Colonic mucosa (tissue), 4 donors: ENCODE results near the gene STK24. TPM values are rescaled to one million over a fixed set of nuclear protein-coding genes. Genes with fewer than 3 reads are reported as not detected.
"Not testable (repeated sequence)": the region's sequence is repeated elsewhere in the genome, so short reads cannot be mapped to it uniquely, and the experiment has no call there.

ENCODE experiments used
- DNase-seq: peaks from one replicate; pipeline ENCODE4 v3.0.0-alpha.2; 2020
- H3K27ac ChIP-seq: fragments of 200-600 bp; one replicate; pipeline ENCODE4 v1.8.0; 2021
- H3K27me3 ChIP-seq: fragments of 200-600 bp; one replicate; pipeline ENCODE4 v1.8.0; 2021
- H3K36me3 ChIP-seq: fragments of 200-600 bp; one replicate; pipeline ENCODE4 v1.8.0; 2021
- H3K4me1 ChIP-seq: fragments of 200-600 bp; one replicate; pipeline ENCODE4 v1.8.0; 2021; ENCODE audit warnings: mild to moderate bottlenecking
- H3K4me3 ChIP-seq: fragments of 200-600 bp; one replicate; pipeline ENCODE4 v1.8.0; 2021
- H3K9ac ChIP-seq, 2 donors: one replicate each; pipeline ENCODE4 v1.7.0; 2013; ENCODE audit warnings: control low read depth in 2 of 2, low read depth in 2 of 2, low read length in 2 of 2
- H3K9me3 ChIP-seq: fragments of 200-600 bp; one replicate; pipeline ENCODE4 v1.8.0; 2021
- intact Hi-C: fragments of 100-400 bp; cut with DNase I; formaldehyde crosslinking; loops from one replicate; pipeline ENCODE4 v1.14.1; 2022
- total RNA-seq, 2 donors: library from RNA; stranded (reverse); fragmentation: NEBNext Ultra II Directional in 1 of 2; extraction: Animal tissue kit (Norgen Biotek cat#: 25700) in 1 of 2; gene quantifications; one replicate each; pipeline ENCODE4 v1.2.1, GENCODE V29; 2021
- TF ChIP-seq, protein P1 (sequence below): fragments of 200-600 bp; IDR thresholded peaks from one replicate; pipeline ENCODE4 v1.8.0; 2022; ENCODE audit warnings: antibody characterized with exemption, mild to moderate bottlenecking
- donor health status: healthy.
- donor health status: DM: no; HTN: no; CAD: no.
- donor health status: DM: no; HTN: no; CAD: no.

The STK24 gene
- total RNA-seq: 100 to 1,000 TPM; 160 to 206 TPM

DNA sequence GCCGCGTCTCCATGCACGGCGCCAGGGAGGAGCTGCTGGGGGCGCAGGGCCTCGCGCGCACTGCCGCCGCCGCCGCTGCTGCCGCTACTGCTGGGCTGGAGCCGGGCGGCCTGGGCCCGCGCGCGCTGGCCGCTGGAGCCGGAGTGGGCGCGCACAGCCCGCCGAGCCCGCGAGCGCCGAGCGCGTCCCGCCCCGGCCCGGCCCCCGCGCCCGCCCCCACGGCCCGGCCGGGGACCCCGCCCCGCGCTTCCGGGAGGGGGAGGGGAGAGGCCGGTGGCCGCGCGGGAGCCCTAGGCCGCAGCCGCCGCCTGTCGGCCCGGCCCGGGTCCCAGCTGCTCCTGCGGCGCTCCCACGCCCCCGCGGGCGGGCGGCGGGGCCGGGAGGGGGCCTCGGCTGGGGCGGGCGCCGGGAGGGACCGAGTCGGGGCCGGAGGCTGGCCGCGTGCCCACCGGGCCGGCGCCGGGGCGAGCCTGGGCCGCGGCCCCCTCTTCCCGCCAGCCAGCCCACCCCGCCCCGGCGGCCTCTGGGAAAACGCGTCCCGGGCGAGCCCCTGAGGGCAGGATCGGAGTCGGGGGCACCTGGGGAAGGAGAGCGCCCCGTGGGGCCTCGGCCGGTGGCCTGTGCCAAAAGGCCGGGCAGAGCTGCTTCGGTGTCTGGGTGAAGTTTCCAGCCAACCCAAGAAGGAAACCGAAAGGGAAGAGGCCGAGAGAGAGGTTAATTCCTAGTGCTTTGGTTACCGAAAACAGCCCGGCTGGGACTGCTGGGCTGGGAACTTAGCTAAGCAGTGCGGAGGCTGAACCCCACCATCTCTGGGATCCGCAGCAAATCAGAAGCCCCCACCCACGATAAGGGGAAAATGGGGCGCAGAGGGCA lies at the start of gene STK24:
Gene STK24, minus strand, starts transcription at position 145 of the 873 bp plus-strand sequence. CDS start 321 bp downstream, outside the sequence.
- Histone ChIP-seq H3K9ac (peak within 1 kb of the TSS; percentile 96 to 98), H3K27ac (peak within 1 kb of the TSS; percentile 94), H3K4me3 (peak within 1 kb of the TSS; percentile 86), H3K4me1 (peaks cover 12% of the 10 kb centered on the region), H3K36me3 (no peaks in the 10 kb centered on the region), H3K9me3 (no peaks in the 10 kb centered on the region), H3K27me3 (no peaks in the 10 kb centered on the region)
- TF ChIP-seq, protein P1, sequence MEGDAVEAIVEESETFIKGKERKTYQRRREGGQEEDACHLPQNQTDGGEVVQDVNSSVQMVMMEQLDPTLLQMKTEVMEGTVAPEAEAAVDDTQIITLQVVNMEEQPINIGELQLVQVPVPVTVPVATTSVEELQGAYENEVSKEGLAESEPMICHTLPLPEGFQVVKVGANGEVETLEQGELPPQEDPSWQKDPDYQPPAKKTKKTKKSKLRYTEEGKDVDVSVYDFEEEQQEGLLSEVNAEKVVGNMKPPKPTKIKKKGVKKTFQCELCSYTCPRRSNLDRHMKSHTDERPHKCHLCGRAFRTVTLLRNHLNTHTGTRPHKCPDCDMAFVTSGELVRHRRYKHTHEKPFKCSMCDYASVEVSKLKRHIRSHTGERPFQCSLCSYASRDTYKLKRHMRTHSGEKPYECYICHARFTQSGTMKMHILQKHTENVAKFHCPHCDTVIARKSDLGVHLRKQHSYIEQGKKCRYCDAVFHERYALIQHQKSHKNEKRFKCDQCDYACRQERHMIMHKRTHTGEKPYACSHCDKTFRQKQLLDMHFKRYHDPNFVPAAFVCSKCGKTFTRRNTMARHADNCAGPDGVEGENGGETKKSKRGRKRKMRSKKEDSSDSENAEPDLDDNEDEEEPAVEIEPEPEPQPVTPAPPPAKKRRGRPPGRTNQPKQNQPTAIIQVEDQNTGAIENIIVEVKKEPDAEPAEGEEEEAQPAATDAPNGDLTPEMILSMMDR: no peak
- intact Hi-C loops: loop anchor here (10.0 kb wide), 1 partner anchor 72 kb away; no protein-coding TSS in a partner anchor
- DNase-seq: peak; percentile 72

DNA sequence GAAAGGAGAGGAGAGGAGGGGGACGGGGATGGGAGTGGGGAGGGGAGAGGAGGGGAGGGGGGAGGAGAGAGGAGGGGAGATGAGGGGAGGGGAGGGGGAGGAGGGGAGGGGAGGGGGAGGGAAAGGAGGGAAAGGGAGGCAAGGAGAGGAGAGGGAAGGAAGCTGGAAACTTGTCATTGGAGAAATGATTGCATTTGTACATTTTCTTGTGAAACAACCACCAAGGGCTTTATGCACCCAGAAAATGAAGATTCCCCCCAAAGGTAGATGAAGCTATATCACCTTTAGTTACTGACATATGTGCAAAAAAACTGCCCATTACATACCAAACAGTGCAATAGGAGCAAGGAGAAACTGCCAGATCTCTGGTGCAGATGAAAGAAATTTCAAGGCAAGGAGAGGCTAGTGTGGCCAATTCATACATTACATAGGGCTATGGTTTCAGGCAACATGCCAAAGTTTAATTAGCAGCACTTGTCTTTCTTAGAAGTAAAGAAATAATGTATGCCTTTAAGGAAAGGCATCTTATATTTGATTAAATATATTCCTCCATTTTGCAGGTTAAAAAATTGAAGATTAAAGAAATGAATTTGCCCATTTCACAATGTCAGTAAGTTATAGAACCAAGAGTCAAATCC lies 49.5 kb upstream of the STK24 start:
- no peaks in the 10 kb centered on the region for H3K9me3 ChIP-seq
- no peak overlapping the region for H3K4me3 ChIP-seq
- H3K4me1 ChIP-seq: no peaks in the 10 kb centered on the region
- no peaks in the 10 kb centered on the region for H3K36me3 ChIP-seq
- TF ChIP-seq, protein P1: no peak
- no peaks in the 10 kb centered on the region for H3K27me3 ChIP-seq
- DNase-seq: no peak
- intact Hi-C loops: no loop called here
- no peak overlapping the region for H3K9ac ChIP-seq
- no peak overlapping the region for H3K27ac ChIP-seq

DNA sequence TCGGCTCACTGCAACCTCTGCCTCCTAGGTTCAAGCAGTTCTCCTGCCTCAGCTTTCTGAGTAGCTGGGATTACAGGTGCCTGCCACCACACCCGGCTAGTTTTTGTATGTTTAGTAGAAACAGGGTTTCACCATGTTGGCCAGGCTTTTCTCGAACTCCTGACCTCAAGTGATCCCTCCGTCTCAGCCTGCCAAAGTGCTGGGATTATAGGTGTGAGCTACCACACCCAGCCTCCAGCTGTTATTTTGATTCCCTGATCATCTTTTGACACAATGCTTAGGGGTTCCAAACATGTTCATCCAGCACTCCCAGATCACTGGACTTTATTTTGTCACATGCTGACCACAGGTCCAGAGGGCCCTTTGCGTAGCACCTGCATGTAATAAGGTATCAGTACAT lies 47.7 kb upstream of the STK24 start:
- H3K4me3 ChIP-seq, H3K36me3 ChIP-seq, DNase-seq, H3K9me3 ChIP-seq, H3K4me1 ChIP-seq, H3K9ac ChIP-seq, H3K27me3 ChIP-seq, intact Hi-C loops, H3K27ac ChIP-seq: not testable (repeated sequence)

DNA sequence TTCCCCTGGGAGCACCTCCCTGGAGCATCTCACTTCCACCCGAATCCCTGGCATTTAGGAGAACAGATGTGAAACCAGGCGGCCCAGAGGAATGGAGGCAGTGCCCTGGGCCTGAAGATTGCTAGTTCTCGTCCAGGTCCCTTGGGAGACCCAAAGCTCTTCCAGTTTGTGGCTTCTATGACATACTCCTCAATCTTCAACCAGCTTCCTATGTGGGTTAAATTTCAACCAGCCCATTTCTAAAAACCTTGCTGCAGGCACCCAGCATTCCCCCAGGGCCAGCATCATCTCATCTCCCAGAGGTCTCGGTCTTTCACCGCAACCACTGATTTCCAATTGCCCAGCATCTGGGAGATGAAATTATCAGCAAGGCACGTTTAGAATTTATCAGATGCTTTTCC lies 46.0 kb upstream of the STK24 start:
- no peak for DNase-seq
- no peak overlapping the region for H3K27ac ChIP-seq
- H3K36me3 ChIP-seq: no peaks in the 10 kb centered on the region
- no peaks in the 10 kb centered on the region for H3K27me3 ChIP-seq
- intact Hi-C loops: no loop called here
- no peaks in the 10 kb centered on the region for H3K9me3 ChIP-seq
- TF ChIP-seq, protein P1: no peak
- H3K9ac ChIP-seq: no peak overlapping the region
- no peak overlapping the region for H3K4me3 ChIP-seq
- H3K4me1 ChIP-seq: no peaks in the 10 kb centered on the region

DNA sequence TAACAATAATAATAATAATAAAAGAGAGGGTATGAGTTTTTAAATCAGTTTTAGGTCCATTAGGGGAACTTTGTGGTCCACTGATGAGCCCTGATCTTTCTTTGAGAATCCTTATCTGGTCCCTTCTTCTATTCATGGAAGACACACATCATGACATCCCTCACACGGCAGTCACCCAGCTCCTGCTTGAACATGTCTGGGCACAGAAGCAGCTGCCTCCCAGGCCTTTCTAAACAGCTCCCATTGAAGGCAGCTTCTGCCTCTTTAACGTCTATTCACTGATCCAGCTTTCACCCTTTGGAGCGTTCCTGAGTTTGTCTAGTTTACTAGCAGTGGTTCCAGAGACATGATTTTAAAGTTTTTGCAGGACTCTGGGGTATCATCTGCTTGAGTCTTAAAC lies 42.6 kb upstream of the STK24 start:
- Histone ChIP-seq H3K27ac (no peak overlapping the region), H3K9me3 (no peaks in the 10 kb centered on the region), H3K27me3 (no peaks in the 10 kb centered on the region), H3K4me3 (no peak overlapping the region), H3K9ac (no peak overlapping the region), H3K4me1 (no peaks in the 10 kb centered on the region), H3K36me3 (no peaks in the 10 kb centered on the region)
- intact Hi-C loops: no loop called here
- TF ChIP-seq, protein P1: no peak
- no peak for DNase-seq

DNA sequence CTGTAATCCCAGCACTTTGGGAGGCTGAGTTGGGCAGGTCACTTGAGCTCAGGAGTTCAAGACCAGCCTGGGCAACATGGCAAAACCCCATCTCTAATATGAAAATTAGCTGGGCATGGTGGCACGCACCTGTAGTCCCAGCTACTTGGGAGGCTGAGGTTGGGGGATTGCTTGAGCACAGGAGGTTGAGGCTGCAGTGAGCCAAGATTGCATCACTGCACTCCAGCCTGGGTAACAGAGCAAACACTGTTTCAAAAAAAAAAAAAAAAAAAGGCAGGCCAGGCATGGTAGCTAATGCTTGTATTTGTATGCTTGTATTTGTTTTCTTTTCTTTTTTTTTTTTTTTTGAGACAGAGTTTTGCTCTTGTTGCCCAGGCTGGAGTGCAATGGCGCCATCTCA lies 38.7 kb upstream of the STK24 start:
- H3K4me1 ChIP-seq, DNase-seq, intact Hi-C loops: not testable (repeated sequence)

More for the DNA sequence above, 38.7 kb upstream of the STK24 start:
- not testable (repeated sequence) for H3K36me3 ChIP-seq, H3K9me3 ChIP-seq, H3K27ac ChIP-seq, H3K4me3 ChIP-seq, H3K9ac ChIP-seq, H3K27me3 ChIP-seq
